ENCODE data around the gene DERL3.
A peak's percentile ranks its signal among the peaks of the same experiment; 100 is the strongest.

Gene DERL3

DNA sequence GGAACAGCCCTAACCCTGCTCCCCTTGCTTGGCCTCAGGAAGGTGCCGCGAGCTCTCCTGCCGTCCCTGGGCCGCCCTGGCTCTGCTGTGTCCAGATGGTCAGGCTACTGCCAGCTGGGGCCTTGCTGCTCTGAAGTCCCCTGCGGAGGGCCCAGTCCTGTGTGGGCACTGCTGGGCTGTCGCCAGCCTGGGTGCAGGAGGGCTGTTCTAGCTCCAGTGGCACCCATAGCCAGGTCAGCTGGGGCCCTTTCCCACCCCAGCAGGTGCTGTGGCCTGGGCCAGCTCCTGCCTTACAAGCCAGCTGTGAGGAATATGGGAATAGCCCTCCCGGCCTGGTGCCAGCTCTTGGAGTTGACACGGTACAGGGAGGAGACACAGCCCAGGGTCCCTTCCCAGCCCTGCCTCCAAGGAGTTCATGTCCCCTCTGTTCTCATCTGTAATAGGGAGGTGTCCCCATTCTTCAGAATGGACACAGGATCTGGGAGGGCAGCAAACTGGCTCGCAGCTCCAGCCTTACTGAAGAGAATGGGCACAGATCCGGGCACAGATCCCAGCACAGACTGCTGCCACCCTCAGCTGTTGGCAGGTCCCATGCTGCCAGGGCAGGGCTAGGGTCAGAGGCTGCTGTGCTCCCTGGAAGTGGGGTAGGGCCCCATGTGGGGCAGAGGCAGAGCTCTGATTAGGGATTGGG lies 3.9 kb downstream of the DERL3 start:
- H3K4me1 ChIP-seq (ENCODE audit: low read depth, poor library complexity, severe bottlenecking) = peaks cover 28% of the 10 kb centered on the region
- H4K20me1 ChIP-seq (ENCODE audit: insufficient read depth) = no peaks in the 10 kb centered on the region
- peaks cover 29% of the 10 kb centered on the region for H3K79me2 ChIP-seq (ENCODE audit: insufficient read depth, low read depth)
- no peak overlapping the region for H2AFZ ChIP-seq (ENCODE audit: low read depth)
- peak overlapping the region; percentile 73 for H3K27ac ChIP-seq
- H3K4me2 ChIP-seq = peak overlapping the region; percentile 76; the same call in 1 of the 2 replicates
- peak overlapping the region; percentile 85; the same call in 1 of the 2 replicates for H3K9ac ChIP-seq
- no peak overlapping the region for H3K4me3 ChIP-seq (IDR thresholded peaks at IDR 0.05; ENCODE audit: insufficient read depth, low read depth, low read length)
- no peak for TF ChIP-seq CTCF (conservative IDR thresholded peaks at IDR 0.05; ENCODE audit: low read depth, low read length)
- no peaks in the 10 kb centered on the region for H3K27me3 ChIP-seq (ENCODE audit: insufficient read depth, low read depth)
- no peaks in the 10 kb centered on the region for H3K36me3 ChIP-seq (ENCODE audit: insufficient read depth)

- peaks cover 22% of the 10 kb centered on the region for H3K4me1 ChIP-seq (ENCODE audit: low read depth, poor library complexity, severe bottlenecking)
- no peak overlapping the region for H3K4me3 ChIP-seq (IDR thresholded peaks at IDR 0.05; ENCODE audit: insufficient read depth, low read depth, low read length)
- no peaks in the 10 kb centered on the region for H4K20me1 ChIP-seq (ENCODE audit: insufficient read depth)
- H3K27ac ChIP-seq = peak overlapping the region; percentile 73; the same call in 1 of the 2 replicates
- H2AFZ ChIP-seq (ENCODE audit: low read depth) = no peak overlapping the region
- no peaks in the 10 kb centered on the region for H3K36me3 ChIP-seq (ENCODE audit: insufficient read depth)
- H3K27me3 ChIP-seq (ENCODE audit: insufficient read depth, low read depth) = no peaks in the 10 kb centered on the region
- TF ChIP-seq CTCF (conservative IDR thresholded peaks at IDR 0.05; ENCODE audit: low read depth, low read length) = no peak
- H3K79me2 ChIP-seq (ENCODE audit: insufficient read depth, low read depth) = peaks cover 29% of the 10 kb centered on the region
- no peak overlapping the region for H3K4me2 ChIP-seq
- H3K9ac ChIP-seq = no peak overlapping the region
Measured at GRCh38 chr22:23834406-23834792, 4.4 kb downstream of the DERL3 start.

DNA sequence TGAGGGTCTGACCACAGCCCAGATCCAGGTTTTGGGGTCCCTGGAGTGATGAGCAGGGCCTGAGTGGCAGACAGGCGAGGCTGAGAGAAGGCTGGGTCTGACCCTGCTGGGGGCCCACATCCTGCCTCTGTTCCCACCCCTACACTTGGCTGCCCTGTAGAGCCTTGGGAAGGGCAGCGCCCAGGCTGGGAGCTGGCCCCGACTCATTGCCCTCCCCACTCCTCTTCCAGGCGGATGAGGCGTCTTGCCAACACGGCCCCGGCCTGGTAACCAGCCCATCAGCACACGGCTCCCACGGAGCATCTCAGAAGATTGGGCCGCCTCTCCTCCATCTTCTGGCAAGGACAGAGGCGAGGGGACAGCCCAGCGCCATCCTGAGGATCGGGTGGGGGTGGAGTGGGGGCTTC lies 4.9 kb downstream of the DERL3 start:
- Histone ChIP-seq H3K9ac (no peak overlapping the region), H3K4me3 (IDR thresholded peaks at IDR 0.05; ENCODE audit: insufficient read depth, low read depth, low read length) (no peak overlapping the region), H3K79me2 (ENCODE audit: insufficient read depth, low read depth) (peaks cover 29% of the 10 kb centered on the region), H3K4me1 (ENCODE audit: low read depth, poor library complexity, severe bottlenecking) (peaks cover 21% of the 10 kb centered on the region), H3K4me2 (no peak overlapping the region), H3K27ac (no peak overlapping the region; the same call in 1 of the 2 replicates), H2AFZ (ENCODE audit: low read depth) (no peak overlapping the region), H3K27me3 (ENCODE audit: insufficient read depth, low read depth) (no peaks in the 10 kb centered on the region), H3K36me3 (ENCODE audit: insufficient read depth) (no peaks in the 10 kb centered on the region), H4K20me1 (ENCODE audit: insufficient read depth) (no peaks in the 10 kb centered on the region)
- TF ChIP-seq CTCF (conservative IDR thresholded peaks at IDR 0.05; ENCODE audit: low read depth, low read length) = no peak

GRCh38 chr22:23833017-23833751 lies 5.6 kb downstream of the DERL3 start:
- Histone ChIP-seq H3K9ac (no peak overlapping the region), H3K79me2 (ENCODE audit: insufficient read depth, low read depth) (peaks cover 27% of the 10 kb centered on the region), H3K27me3 (ENCODE audit: insufficient read depth, low read depth) (no peaks in the 10 kb centered on the region), H2AFZ (ENCODE audit: low read depth) (no peak overlapping the region), H4K20me1 (ENCODE audit: insufficient read depth) (no peaks in the 10 kb centered on the region), H3K4me3 (IDR thresholded peaks at IDR 0.05; ENCODE audit: insufficient read depth, low read depth, low read length) (no peak overlapping the region), H3K36me3 (ENCODE audit: insufficient read depth) (no peaks in the 10 kb centered on the region), H3K4me2 (no peak overlapping the region), H3K27ac (no peak overlapping the region; the same call in 1 of the 2 replicates), H3K4me1 (ENCODE audit: low read depth, poor library complexity, severe bottlenecking) (peaks cover 21% of the 10 kb centered on the region)
- no peak for TF ChIP-seq CTCF (conservative IDR thresholded peaks at IDR 0.05; ENCODE audit: low read depth, low read length)

Measured in KMS-11 (cell line).